HG03558 (cell line): Measurements from ENCODE around the gene SNAPIN.
"Not testable (repeated sequence)": the region's sequence is repeated elsewhere in the genome, so short reads cannot be mapped to it uniquely, and the experiment has no call there.

Experiments used
- ATAC-seq: cut with Tn5 transposase; IDR thresholded peaks from one replicate; pipeline ENCODE4 v1.9.1; 2021; ENCODE audit warnings: moderate number of reproducible peaks; ENCODE audit not compliant: unreplicated experiment; ENCODE audit errors: extremely low read depth

SNAPIN gene

DNA sequence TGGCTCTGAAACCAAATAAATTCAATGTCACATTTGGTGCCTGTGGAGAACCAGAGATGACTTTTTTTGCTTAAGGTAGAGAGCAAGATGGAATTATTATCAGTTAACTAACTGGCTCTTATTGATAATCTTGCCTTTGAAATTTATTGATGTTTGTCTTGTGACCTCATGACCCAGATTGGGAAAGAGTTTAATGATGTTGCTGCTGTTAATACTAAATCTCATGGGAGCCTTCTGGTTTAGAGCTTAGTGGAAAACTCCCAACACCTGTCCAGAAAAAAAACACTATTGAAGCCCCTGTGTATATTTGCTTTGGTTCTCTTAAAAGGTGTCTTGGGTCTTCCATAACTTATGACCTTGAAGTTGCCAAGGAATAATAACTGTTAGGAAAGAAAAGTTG, 14.7 kb upstream of the SNAPIN start:
- ATAC-seq, result no peak

GRCh38 chr1:153646672-153647345, 11.7 kb upstream of the SNAPIN start:
- ATAC-seq, result no peak

GRCh38 chr1:153647346-153647714, 11.2 kb upstream of the SNAPIN start:
- ATAC-seq, result no peak

DNA sequence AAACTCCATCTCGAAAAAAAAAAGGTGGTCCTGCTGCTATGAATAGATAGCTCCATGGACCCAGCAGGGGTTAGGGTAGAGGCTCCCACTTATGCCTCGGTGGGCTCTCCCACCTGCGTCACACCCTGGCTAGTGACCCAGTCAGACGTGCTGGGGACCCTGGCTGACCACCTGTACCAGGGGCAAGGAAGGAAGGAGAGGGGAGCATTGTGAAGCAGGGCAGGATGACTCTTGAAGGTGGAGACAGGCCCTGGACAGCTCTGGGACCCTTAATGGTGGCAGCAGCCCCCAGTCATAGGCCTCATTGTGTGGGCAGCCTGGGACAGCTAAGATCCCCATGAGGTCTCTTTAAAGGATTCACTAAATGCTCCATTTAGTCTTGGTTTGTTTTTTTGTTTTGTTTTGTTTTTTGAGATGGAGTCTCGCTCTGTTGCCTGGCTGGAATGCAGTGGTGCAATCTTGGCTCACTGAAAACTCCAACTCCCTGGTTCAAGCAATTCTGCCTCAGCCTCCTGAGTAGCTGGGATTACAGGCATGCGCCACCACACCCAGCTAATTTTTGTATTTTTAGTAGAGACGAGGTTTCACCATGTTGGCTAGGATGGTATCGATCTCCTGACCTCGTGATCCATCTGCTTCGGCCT, 10.4 kb upstream of the SNAPIN start:
- ATAC-seq, result no peak

DNA sequence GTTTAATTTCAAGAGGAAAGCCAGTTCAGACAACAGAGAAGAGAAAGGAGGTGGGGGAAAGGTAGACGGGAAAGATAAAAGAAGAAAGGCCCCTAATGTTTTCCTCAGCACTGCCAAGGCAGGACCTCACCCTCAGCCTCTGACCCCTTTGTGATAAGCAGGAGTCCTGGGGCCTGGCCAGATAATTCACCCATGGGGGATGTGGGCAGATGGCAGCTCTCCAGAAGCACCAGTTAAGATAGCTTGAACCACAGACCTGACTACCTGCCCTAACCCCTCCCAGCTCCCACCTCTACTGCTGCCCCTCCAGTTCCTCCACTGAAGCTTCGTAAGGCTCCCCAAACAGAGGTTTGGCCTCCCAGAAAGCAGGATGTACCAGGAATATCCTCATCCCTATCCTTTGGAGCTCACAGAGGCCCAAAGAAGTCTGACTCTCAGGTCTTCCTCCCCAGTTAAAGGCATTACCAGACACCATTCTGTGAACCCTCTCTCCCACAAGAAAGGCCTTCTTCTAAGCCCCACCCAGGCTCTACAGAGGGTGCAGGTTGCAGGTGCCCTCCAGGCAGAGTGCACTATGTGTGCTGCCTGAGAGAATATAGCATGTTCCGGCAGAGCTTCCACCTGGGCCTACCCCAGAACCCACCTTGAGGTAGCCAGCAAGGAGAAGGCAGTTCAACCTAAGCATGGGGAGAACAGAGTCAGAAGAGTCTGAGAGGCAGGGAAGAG, 9.2 kb upstream of the SNAPIN start:
- ATAC-seq, result no peak

DNA sequence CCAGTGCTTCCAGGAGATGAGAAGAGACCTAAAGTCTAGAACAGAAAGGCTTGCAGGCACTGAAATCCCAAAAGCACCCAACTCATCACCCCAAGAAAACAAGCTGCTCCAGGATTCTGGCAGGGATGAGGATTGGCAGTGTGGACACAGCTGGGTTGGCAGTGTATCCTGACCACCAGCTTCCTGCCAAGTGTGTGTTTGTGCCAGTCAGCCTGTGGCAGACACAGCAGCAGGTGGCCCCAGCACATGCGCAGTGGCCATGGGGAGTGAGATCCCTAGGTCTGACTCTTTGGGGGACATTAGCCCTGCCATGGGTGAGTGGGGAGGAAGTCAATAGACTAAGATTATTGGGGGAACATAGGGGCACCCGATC, 8.7 kb upstream of the SNAPIN start:
- ATAC-seq, result no peak

DNA sequence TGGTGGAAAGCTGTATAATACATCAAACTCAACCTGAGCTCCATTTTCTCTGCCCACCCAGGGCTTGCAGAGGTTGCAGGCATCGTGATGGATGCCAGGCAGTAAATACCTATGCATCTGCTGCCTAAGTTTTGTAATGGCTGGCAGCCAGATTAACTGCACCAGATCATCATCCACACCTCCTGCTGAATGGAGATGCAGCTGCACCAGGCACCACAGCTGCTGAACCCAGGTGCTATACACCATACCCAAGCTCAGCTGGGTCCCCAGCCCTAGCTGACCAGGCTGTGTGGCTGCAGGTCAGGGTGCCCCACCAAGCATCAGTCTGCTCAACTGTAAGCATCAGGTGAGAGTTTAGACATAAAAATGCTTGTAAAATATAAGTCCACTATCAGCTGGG, 6.7 kb upstream of the SNAPIN start:
- no peak for ATAC-seq

DNA sequence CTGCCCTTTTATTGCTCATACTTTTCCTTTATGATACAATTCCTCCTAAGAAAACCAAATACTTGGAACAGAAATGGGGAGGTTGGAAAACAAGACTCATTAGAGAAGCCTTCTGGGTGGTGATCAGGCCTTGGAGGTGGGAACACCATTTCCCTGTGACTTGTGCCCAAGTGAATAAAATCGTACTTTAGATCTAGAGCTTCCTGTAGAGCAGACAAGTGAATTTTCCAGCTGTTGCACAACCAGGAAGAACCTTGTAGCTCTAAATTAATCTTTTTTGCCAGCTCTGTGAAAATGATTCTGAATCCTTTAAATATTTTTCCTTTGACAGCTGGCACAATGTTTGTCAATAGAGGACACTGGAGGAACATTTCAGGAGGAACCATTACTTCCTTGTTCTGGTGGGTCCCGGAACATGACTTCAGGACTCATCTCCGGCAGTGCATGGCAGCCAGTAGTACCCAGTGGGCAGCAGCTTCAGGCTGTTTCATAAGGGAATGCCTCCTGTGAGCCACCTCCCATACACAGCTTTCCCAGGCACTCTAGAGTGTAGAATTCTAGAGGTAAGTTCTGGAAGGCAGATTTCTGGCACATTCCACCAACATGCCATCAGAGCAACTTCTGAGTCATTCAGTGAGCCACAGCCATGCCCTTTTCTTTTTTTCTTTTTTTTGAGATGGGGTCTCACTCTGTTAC, 5.5 kb upstream of the SNAPIN start:
- no peak for ATAC-seq

DNA sequence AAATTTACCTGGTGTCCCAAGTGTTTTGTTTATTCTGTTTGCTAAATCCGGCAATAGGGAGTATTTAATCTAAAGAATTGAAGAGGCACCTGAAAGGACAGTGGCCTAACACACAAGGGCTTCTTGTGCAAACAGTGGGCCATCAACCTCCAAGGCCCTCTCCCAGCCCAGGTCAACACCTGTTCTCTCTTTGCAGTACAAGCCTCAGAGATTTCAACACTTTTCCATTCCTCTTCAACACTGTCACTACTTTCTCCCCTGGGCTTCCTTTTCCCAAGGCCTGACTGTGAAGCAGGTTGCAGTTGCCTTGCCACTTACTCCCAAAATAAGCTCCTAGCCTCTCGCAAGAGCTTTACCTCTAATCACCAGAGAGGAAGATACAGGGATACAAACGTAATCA, 3.2 kb upstream of the SNAPIN start:
- no peak for ATAC-seq

GRCh38 chr1:153659175-153659534, 652 bp downstream of the SNAPIN start:
- no peak for ATAC-seq

DNA sequence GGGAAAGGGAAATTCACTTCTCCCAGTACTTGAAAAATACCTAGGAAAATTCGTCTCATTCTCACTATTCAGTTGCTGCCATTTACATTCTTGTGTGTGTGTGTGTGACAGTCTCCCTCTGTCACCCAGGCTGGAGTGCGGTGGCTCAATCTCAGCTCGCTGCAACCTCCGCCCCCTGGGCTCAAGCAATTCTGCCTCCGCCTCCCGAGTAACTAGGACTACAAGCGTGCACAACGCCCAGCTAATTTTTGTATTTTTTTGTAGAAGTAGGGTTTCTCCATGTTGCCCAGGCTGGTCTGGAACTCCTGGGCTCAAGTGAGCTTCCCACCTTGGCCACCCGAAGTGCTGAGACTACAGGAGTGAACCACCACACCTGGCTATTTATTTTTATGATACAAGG, 1.2 kb downstream of the SNAPIN start:
- no peak for ATAC-seq

GRCh38 chr1:153661111-153661708, 2.7 kb downstream of the SNAPIN start:
- ATAC-seq, result no peak

- ATAC-seq, result no peak
Observed at GRCh38 chr1:153662269-153662668, 3.8 kb downstream of the SNAPIN start.

DNA sequence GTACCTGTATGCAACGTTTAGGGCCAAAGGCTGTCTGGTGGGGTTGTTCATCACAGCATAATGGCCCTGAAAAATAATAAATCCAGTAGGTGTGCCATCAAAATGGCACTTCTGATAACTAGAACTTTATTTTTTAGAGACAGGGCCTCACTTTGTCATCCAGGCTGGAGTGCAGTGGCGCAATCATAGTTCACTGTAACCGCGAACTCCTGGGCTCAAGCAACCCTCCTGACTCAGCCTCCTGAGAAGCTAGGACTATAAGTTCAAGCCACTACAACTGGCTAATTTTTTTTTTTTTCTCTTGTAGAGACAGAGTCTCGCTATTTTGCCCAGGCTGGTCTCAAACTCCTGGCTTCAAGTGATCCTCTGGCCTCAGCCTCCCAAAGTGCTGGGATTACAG, 4.7 kb downstream of the SNAPIN start:
- no peak for ATAC-seq

- no peak for ATAC-seq
Observed at GRCh38 chr1:153667439-153667838, 8.9 kb downstream of the SNAPIN start.

DNA sequence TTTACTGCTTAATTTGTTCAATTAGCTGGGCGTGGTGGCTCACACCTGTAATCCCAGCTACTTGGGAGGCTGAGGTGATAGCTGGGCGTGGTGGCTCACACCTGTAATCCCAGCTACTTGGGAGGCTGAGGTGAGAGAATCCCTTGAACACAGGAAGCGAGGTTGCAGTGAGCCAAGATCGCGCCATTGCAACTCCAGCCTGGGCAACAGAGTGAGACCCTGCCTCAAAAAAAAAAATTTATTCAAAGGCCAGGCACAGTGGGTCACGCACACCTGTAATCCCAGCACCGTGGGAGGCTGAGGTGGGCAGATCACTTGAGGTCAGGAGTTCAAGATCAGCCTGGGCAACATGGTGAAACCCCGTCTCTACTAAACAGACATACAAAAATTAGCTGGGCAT, 10.2 kb downstream of the SNAPIN start:
- not testable (repeated sequence) for ATAC-seq

DNA sequence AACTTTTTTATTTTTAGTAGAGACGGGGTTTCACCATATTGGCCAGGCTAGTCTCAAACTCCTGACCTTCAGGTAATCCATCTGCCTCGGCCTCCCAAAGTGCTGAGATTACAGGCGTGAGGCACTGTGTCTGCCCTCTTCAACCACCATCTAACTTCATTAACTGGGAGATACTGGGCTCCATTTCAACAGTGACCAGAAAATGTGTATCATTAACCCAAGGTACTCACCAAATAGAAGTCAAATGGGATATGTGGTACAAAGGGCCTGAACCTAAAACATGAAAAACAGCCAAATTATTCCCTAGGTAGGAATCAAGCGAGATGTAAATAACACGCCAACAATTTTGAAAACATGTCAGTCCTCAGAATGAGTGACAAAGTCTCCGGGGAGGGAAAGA, 11.1 kb downstream of the SNAPIN start:
- ATAC-seq, result no peak

- ATAC-seq, result no peak
Observed at GRCh38 chr1:153670257-153670858, 11.9 kb downstream of the SNAPIN start.

DNA sequence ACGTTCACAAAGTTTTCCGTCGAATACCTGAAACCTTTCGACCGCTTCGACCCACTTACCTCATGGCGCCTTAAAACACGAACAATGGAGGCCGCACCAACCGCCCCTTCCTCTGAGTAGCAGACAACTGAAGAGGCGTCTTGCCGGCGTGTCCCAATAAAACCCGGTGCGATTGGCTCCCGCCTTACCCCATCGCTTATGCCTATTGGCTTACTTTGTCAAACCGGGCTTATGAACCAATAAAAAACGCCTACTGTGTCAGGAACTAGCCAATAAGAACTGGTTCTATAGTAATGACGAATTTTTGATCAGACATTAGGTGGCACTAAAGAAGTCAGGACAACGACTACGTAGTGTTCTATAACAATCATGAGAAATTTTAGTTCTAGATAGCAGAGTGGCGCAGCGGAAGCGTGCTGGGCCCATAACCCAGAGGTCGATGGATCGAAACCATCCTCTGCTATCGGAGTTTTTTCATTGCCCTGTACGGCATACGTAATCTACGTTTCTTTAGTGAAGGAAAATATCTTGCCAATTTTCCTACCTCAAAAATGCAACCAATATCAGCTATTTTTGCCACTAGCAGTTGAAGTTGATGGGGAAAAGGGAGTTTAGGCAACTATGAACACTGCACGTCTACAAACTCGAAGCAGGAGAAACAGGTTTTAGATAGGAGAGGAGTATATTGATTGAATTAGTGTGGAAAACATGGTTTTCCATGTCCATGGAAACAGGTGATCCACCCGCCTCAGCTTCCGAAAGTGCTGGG, 12.5 kb downstream of the SNAPIN start, which contains the start of gene ILF2:
TSS of gene ILF2 (minus strand) at position 135 of the 769 bp plus-strand sequence. CDS start at position 64, 71 bp downstream.
- peak; percentile 90 for ATAC-seq
